ENCODE results near the gene DIS3L2. TPM values are rescaled to one million over a fixed set of nuclear protein-coding genes. Genes with fewer than 3 reads are reported as not detected.

Gene DIS3L2
- total RNA-seq, 3 donors from 2014 or later (not counting 1 experiment from before 2014, with no cell fraction given), result 56.4 to 63.6 (median 59.4) TPM

DNA sequence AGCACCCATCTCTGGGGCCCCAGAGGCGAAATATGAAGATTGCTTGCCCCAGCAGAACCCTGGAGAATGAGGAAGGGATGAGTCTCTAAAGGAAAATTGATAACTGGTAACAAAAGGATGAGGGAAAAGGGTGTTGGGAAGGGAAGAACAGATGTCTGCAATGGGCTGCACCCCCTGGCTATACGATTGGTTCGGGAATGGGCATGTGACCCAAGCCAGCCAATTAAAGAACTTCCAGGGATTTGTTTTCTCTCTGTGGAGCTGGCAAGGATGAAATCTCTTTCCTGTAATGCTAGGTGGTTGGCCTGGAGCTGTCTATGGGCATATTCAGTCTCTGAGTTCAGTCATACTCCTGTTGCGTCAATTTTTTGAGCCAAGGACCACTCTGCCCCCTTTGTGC lies 22.5 kb upstream of the DIS3L2 start:
- intact Hi-C loops (cut with micrococcal nuclease), result no loop called here
- no peaks in the 10 kb centered on the region for H3K27me3 ChIP-seq (ENCODE audit: control insufficient read depth, insufficient read depth, low read length)
- no peaks in the 10 kb centered on the region for H3K9me3 Mint-ChIP-seq
- ATAC-seq (no peak), DNase-seq (no peak)
- no peaks in the 10 kb centered on the region for H3K4me1 ChIP-seq (ENCODE audit: control insufficient read depth, insufficient read depth, low read length)
- H3K36me3 Mint-ChIP-seq, result no peaks in the 10 kb centered on the region
- 95% methylated on average over 4 of the region's 4 CpGs for WGBS (ENCODE audit: insufficient coverage)
- no peak overlapping the region for H3K27ac ChIP-seq (ENCODE audit: low read length)
- H3K4me1 Mint-ChIP-seq, result no peaks in the 10 kb centered on the region
- TF ChIP-seq, protein P1, sequence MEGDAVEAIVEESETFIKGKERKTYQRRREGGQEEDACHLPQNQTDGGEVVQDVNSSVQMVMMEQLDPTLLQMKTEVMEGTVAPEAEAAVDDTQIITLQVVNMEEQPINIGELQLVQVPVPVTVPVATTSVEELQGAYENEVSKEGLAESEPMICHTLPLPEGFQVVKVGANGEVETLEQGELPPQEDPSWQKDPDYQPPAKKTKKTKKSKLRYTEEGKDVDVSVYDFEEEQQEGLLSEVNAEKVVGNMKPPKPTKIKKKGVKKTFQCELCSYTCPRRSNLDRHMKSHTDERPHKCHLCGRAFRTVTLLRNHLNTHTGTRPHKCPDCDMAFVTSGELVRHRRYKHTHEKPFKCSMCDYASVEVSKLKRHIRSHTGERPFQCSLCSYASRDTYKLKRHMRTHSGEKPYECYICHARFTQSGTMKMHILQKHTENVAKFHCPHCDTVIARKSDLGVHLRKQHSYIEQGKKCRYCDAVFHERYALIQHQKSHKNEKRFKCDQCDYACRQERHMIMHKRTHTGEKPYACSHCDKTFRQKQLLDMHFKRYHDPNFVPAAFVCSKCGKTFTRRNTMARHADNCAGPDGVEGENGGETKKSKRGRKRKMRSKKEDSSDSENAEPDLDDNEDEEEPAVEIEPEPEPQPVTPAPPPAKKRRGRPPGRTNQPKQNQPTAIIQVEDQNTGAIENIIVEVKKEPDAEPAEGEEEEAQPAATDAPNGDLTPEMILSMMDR (IDR thresholded peaks at IDR 0.05), result no peak
- no peak overlapping the region for H3K4me3 ChIP-seq (ENCODE audit: low read length)
- no peak overlapping the region for H3K4me3 Mint-ChIP-seq
- H3K36me3 ChIP-seq (ENCODE audit: control insufficient read depth, insufficient read depth, low read length), result no peaks in the 10 kb centered on the region
- no peaks in the 10 kb centered on the region for H3K9me3 ChIP-seq (ENCODE audit: control insufficient read depth, insufficient read depth, low read length)
- no peak overlapping the region for H3K27ac Mint-ChIP-seq
- peaks cover 8 to 12% of the 10 kb centered on the region in 2 donors for H3K27me3 Mint-ChIP-seq (ENCODE audit: low read depth in 2 of 2)

GRCh38 chr2:231940795-231941194 lies 20.7 kb upstream of the DIS3L2 start:
- Mint-ChIP-seq H3K27me3 (ENCODE audit: low read depth in 2 of 2) (peaks cover 8 to 12% of the 10 kb centered on the region in 2 donors), H3K4me3 (no peak overlapping the region), H3K4me1 (no peaks in the 10 kb centered on the region), H3K36me3 (no peaks in the 10 kb centered on the region), H3K27ac (no peak overlapping the region), H3K9me3 (no peaks in the 10 kb centered on the region)
- no peak for DNase-seq
- Histone ChIP-seq H3K27me3 (ENCODE audit: control insufficient read depth, insufficient read depth, low read length) (no peaks in the 10 kb centered on the region), H3K36me3 (ENCODE audit: control insufficient read depth, insufficient read depth, low read length) (no peaks in the 10 kb centered on the region), H3K4me1 (ENCODE audit: control insufficient read depth, insufficient read depth, low read length) (no peaks in the 10 kb centered on the region), H3K9me3 (ENCODE audit: control insufficient read depth, insufficient read depth, low read length) (no peaks in the 10 kb centered on the region), H3K27ac (ENCODE audit: low read length) (no peak overlapping the region), H3K4me3 (ENCODE audit: low read length) (no peak overlapping the region)
- TF ChIP-seq, protein P1 (IDR thresholded peaks at IDR 0.05), result no peak
- intact Hi-C loops (cut with micrococcal nuclease), result no loop called here
- ATAC-seq, result no peak
- 42% methylated on average over 3 of the region's 3 CpGs for WGBS (ENCODE audit: insufficient coverage)

GRCh38 chr2:231941673-231942072 lies 19.8 kb upstream of the DIS3L2 start:
- 94% methylated on average over 12 of the region's 12 CpGs for WGBS (ENCODE audit: insufficient coverage)
- DNase-seq (no peak), ATAC-seq (no peak)
- no peaks in the 10 kb centered on the region for H3K27me3 ChIP-seq (ENCODE audit: control insufficient read depth, insufficient read depth, low read length)
- H3K27me3 Mint-ChIP-seq (ENCODE audit: low read depth in 2 of 2), result peaks cover 8 to 12% of the 10 kb centered on the region in 2 donors
- no peaks in the 10 kb centered on the region for H3K4me1 ChIP-seq (ENCODE audit: control insufficient read depth, insufficient read depth, low read length)
- intact Hi-C loops (cut with micrococcal nuclease), result no loop called here
- H3K36me3 Mint-ChIP-seq, result no peaks in the 10 kb centered on the region
- H3K9me3 ChIP-seq (ENCODE audit: control insufficient read depth, insufficient read depth, low read length), result no peaks in the 10 kb centered on the region
- no peak overlapping the region for H3K4me3 Mint-ChIP-seq
- no peaks in the 10 kb centered on the region for H3K36me3 ChIP-seq (ENCODE audit: control insufficient read depth, insufficient read depth, low read length)
- no peak overlapping the region for H3K4me3 ChIP-seq (ENCODE audit: low read length)
- no peak overlapping the region for H3K27ac ChIP-seq (ENCODE audit: low read length)
- H3K9me3 Mint-ChIP-seq, result no peaks in the 10 kb centered on the region
- TF ChIP-seq, protein P1 (IDR thresholded peaks at IDR 0.05), result no peak
- no peak overlapping the region for H3K27ac Mint-ChIP-seq
- no peaks in the 10 kb centered on the region for H3K4me1 Mint-ChIP-seq

GRCh38 chr2:231942180-231942579 lies 19.3 kb upstream of the DIS3L2 start:
- Histone ChIP-seq H3K4me3 (ENCODE audit: low read length) (no peak overlapping the region), H3K4me1 (ENCODE audit: control insufficient read depth, insufficient read depth, low read length) (no peaks in the 10 kb centered on the region), H3K27me3 (ENCODE audit: control insufficient read depth, insufficient read depth, low read length) (no peaks in the 10 kb centered on the region), H3K9me3 (ENCODE audit: control insufficient read depth, insufficient read depth, low read length) (no peaks in the 10 kb centered on the region), H3K27ac (ENCODE audit: low read length) (no peak overlapping the region), H3K36me3 (ENCODE audit: control insufficient read depth, insufficient read depth, low read length) (no peaks in the 10 kb centered on the region)
- DNase-seq, result no peak
- H3K4me1 Mint-ChIP-seq, result no peaks in the 10 kb centered on the region
- ATAC-seq, result no peak
- intact Hi-C loops (cut with micrococcal nuclease), result no loop called here
- H3K4me3 Mint-ChIP-seq, result no peak overlapping the region
- no peak overlapping the region for H3K27ac Mint-ChIP-seq
- 100% methylated on average over 4 of the region's 6 CpGs for WGBS (ENCODE audit: insufficient coverage)
- TF ChIP-seq, protein P1 (IDR thresholded peaks at IDR 0.05), result no peak
- H3K9me3 Mint-ChIP-seq, result no peaks in the 10 kb centered on the region
- H3K36me3 Mint-ChIP-seq, result no peaks in the 10 kb centered on the region
- H3K27me3 Mint-ChIP-seq (ENCODE audit: low read depth in 2 of 2), result peaks cover 8 to 12% of the 10 kb centered on the region in 2 donors
